GM21423 (cell line): ENCODE results near the gene WHRN.

Source experiments
- ATAC-seq: cut with Tn5 transposase; IDR thresholded peaks from one replicate; pipeline ENCODE4 v1.9.1; 2021; ENCODE audit warnings: mild to moderate bottlenecking, moderate library complexity; ENCODE audit not compliant: unreplicated experiment

Gene WHRN

GRCh38 chr9:114505187-114506081 lies at the start of gene WHRN:
Gene WHRN (minus strand): TSS chr9:114505473. CDS start chr9:114504801, 672 bp downstream.
- peak; percentile 83 for ATAC-seq

GRCh38 chr9:114553202-114553601 lies 47.9 kb upstream of the WHRN start:
- no peak for ATAC-seq

- ATAC-seq = no peak
These were observed 47.4 kb upstream of the WHRN start for GRCh38 chr9:114552706-114553105.

- ATAC-seq = no peak
These were observed 46.7 kb upstream of the WHRN start for GRCh38 chr9:114551750-114552685.

- ATAC-seq = no peak
These were observed 44.5 kb upstream of the WHRN start for GRCh38 chr9:114549697-114550330.

GRCh38 chr9:114546851-114547250 lies 41.6 kb upstream of the WHRN start:
- no peak for ATAC-seq

- no peak for ATAC-seq
These were observed 39.8 kb upstream of the WHRN start for GRCh38 chr9:114545055-114545454.

GRCh38 chr9:114539701-114540380 lies 34.6 kb upstream of the WHRN start:
- ATAC-seq = no peak

GRCh38 chr9:114538241-114538640 lies 33.0 kb upstream of the WHRN start:
- no peak for ATAC-seq

GRCh38 chr9:114532561-114533237 lies 27.4 kb upstream of the WHRN start:
- no peak for ATAC-seq

- ATAC-seq = no peak
These were observed 24.0 kb upstream of the WHRN start for GRCh38 chr9:114529285-114529684.

GRCh38 chr9:114526807-114527206 lies 21.5 kb upstream of the WHRN start:
- ATAC-seq = no peak

- no peak for ATAC-seq
These were observed 20.2 kb upstream of the WHRN start for GRCh38 chr9:114525513-114525912.

GRCh38 chr9:114524247-114524681 lies 19.0 kb upstream of the WHRN start:
- ATAC-seq = no peak

GRCh38 chr9:114522847-114523246 lies 17.6 kb upstream of the WHRN start:
- ATAC-seq = no peak

GRCh38 chr9:114522286-114522685 lies 17.0 kb upstream of the WHRN start:
- no peak for ATAC-seq

- ATAC-seq = no peak
These were observed 16.6 kb upstream of the WHRN start for GRCh38 chr9:114521846-114522245.

GRCh38 chr9:114518599-114519022 lies 13.3 kb upstream of the WHRN start:
- peak; percentile 78 for ATAC-seq

- ATAC-seq = no peak
These were observed 12.8 kb upstream of the WHRN start for GRCh38 chr9:114518120-114518519.

- no peak for ATAC-seq
These were observed 11.6 kb upstream of the WHRN start for GRCh38 chr9:114516913-114517312.
